Heart right ventricle (tissue), 16 donors: ENCODE data around the gene ANO9. TPM values are rescaled to one million over a fixed set of nuclear protein-coding genes. Genes with fewer than 3 reads are reported as not detected.
"Not testable (repeated sequence)": the region's sequence is repeated elsewhere in the genome, so short reads cannot be mapped to it uniquely, and the experiment has no call there.

Experiments
- ATAC-seq, 8 donors: fragments of 200-7000 bp; cut with Tn5 transposase; one replicate each; pipeline ENCODE4 v1.9.1; 2020; ENCODE audit warnings: mild to moderate bottlenecking in 8 of 8, moderate library complexity in 8 of 8, moderate number of reproducible peaks in 1 of 8
- DNase-seq, 2 donors: peaks; one replicate each; pipeline ENCODE4 v3.0.0-alpha.2; 2020
- H3K27ac ChIP-seq, 10 donors: fragments of 200-600 bp; sonication (generic) in 2 of 10; one replicate each; pipeline versions ENCODE4 v1.5.0 to v1.8.0; 2020 to 2022; ENCODE audit warnings: mild to moderate bottlenecking in 3 of 10
- H3K27me3 ChIP-seq, 7 donors: fragments of 200-600 bp; one replicate each; pipeline ENCODE4 v1.8.0; 2021 to 2022; ENCODE audit warnings: mild to moderate bottlenecking in 2 of 7
- H3K36me3 ChIP-seq, 9 donors: fragments of 200-600 bp; sonication (generic) in 1 of 9; one replicate each; pipeline versions ENCODE4 v1.5.0 to v1.8.0; 2020 to 2022; ENCODE audit warnings: mild to moderate bottlenecking in 2 of 9
- H3K4me1 ChIP-seq, 9 donors: fragments of 200-600 bp; sonication (generic) in 1 of 9; one replicate each; pipeline versions ENCODE4 v1.5.0 to v1.8.0; 2020 to 2022; ENCODE audit warnings: mild to moderate bottlenecking in 4 of 9
- H3K4me3 ChIP-seq, 10 donors: fragments of 200-600 bp; sonication (generic) in 2 of 10; one replicate each; pipeline versions ENCODE4 v1.5.0 to v1.8.0; 2020 to 2022; ENCODE audit warnings: mild to moderate bottlenecking in 7 of 10, moderate library complexity in 2 of 10
- H3K9me3 ChIP-seq, 11 donors: fragments of 200-600 bp in 10 of 11; sonication (generic) in 2 of 11; one replicate each; pipeline versions ENCODE4 v1.5.0 to v1.8.0; 2013 to 2022; ENCODE audit warnings: mild to moderate bottlenecking in 2 of 11, control low read depth in 1 of 11, moderate library complexity in 1 of 11
- CTCF ChIP-seq, 9 donors: fragments of 200-600 bp; sonication (generic) in 2 of 9; IDR thresholded peaks; one replicate each; pipeline versions ENCODE4 v1.5.0 to v1.8.0; 2021 to 2022; ENCODE audit warnings: antibody characterized with exemption in 9 of 9, mild to moderate bottlenecking in 5 of 9, moderate library complexity in 1 of 9
- WGBS, 2 donors: extraction: QIAGEN DNeasy Blood & Tissue Kit; methylation state at CpG; one replicate each; pipeline ENCODE4 v1.1.7; 2013; ENCODE audit warnings: inconsistent platforms in 1 of 2; 5-methylcytosine and 5-hydroxymethylcytosine counted together
- intact Hi-C, 10 donors: fragments of 100-400 bp; cut with DNase I; formaldehyde crosslinking; loops; one replicate each; pipeline versions ENCODE4 v1.11.1 to v1.14.2; 2022
- polyA plus RNA-seq, 2 donors: library from polyadenylated mRNA; stranded (reverse); fragments of 200-250 nt; gene quantifications; one replicate each; pipeline ENCODE4 v1.2.3, GENCODE V29; 2013
- total RNA-seq, 10 donors: library from RNA; stranded (reverse); fragmentation: NEBNext Ultra II Directional in 3 of 10; extraction: Animal tissue kit (Norgen Biotek cat#: 25700) in 3 of 10; gene quantifications; one replicate each; pipeline versions ENCODE4 v1.2.1 to v1.2.4, GENCODE V29; 2021 to 2023
- donor health status: Arrhythmogenic right ventricular cardiomyopathy.
- donor health status: ischemic (EF 13 %, LVEDD 7.1; RV severe dilation, severe dysfunction).
- donor health status: healthy with polysubstance abuse.
- donor health status: DM: no; HTN: yes; CAD: no.
- donor health status: DM: no; HTN: no; CAD: no.
- donor health status: ischemic (EF 25% LVEDD 6.9; RV normal size, moderate dysfunction).
- donor health status: ischemic (EF 25% LVEDD 5.7; RV mildly dilated, moderate dysfunction).
- donor health status: healthy.
- donor health status: DM: yes; HTN: yes; CAD: no.
- donor health status: Ischemic cardiomyopathy.
- donor health status: ischemic (EF 35%, LVEDD 5.7; RV mildly dilated, moderate dysfunction).
- donor health status: nonischemic (EF 11% LVEDD 7.7; RV severe dilation, severe dysfunction).
- donor health status: DM: yes; HTN: yes; CAD: no.
- donor health status: PGD.
- donor health status: ischemic (EF 29% LVEDD 5.4; RV normal size, mild dysfunction).
- donor health status: nonischemic (EF 23%, LVEDD 6.1; RV moderate dilation, normal function).

Gene ANO9
- total and polyA plus RNA-seq, 12 donors: 0.05 to 2.3 (median 0.19) TPM; not detected in 4

GRCh38 chr11:390175-390574, 51.6 kb downstream of the ANO9 start:
- TF ChIP-seq CTCF (IDR thresholded peaks at IDR 0.05): no peak
- H3K27me3 ChIP-seq: peaks cover 0 to 35% (median 17%) of the 10 kb centered on the region in 7 donors
- intact Hi-C loops: loop anchor here in 1 of 10 donors (10.0 kb wide), 1 partner anchor 125 kb away; no protein-coding TSS in a partner anchor
- H3K27ac ChIP-seq: no peak overlapping the region
- 60 to 63% methylated on average over 8 of the region's 11 CpGs for WGBS, 2 donors
- H3K4me3 ChIP-seq: no peak overlapping the region
- H3K4me1 ChIP-seq: peaks cover 0 to 5% (median 0%) of the 10 kb centered on the region in 9 donors
- H3K36me3 ChIP-seq: no peaks in the 10 kb centered on the region
- peaks cover 0 to 18% (median 8%) of the 10 kb centered on the region in 11 donors for H3K9me3 ChIP-seq
- no peak for ATAC-seq
- DNase-seq: no peak

GRCh38 chr11:389369-389768, 52.4 kb downstream of the ANO9 start:
- H3K4me3 ChIP-seq, H3K36me3 ChIP-seq, ATAC-seq, intact Hi-C loops, H3K27ac ChIP-seq, DNase-seq, H3K4me1 ChIP-seq: not testable (repeated sequence)
- Histone ChIP-seq H3K9me3 (peaks cover 0 to 18% (median 8%) of the 10 kb centered on the region in 11 donors), H3K27me3 (peaks cover 0 to 27% (median 17%) of the 10 kb centered on the region in 7 donors)
- 77 to 80% methylated on average over 17 of the region's 17 CpGs for WGBS, 2 donors

- Histone ChIP-seq H3K4me3 (no peak overlapping the region), H3K27ac (no peak overlapping the region), H3K27me3 (peaks cover 0 to 14% (median 8%) of the 10 kb centered on the region in 7 donors), H3K36me3 (no peaks in the 10 kb centered on the region), H3K9me3 (peaks cover 0 to 18% (median 8%) of the 10 kb centered on the region in 11 donors), H3K4me1 (no peaks in the 10 kb centered on the region)
- intact Hi-C loops: no loop called here
- WGBS, 2 donors: 60 to 62% methylated on average over 4 of the region's 4 CpGs
- ATAC-seq (no peak), DNase-seq (no peak)
- TF ChIP-seq CTCF (IDR thresholded peaks at IDR 0.05): no peak
Observed at GRCh38 chr11:387193-387793, 54.5 kb downstream of the ANO9 start.

GRCh38 chr11:386483-386882, 55.3 kb downstream of the ANO9 start:
- Histone ChIP-seq H3K27me3 (peaks cover 0 to 19% (median 6%) of the 10 kb centered on the region in 7 donors), H3K27ac (no peak overlapping the region), H3K9me3 (peaks cover 0 to 18% (median 8%) of the 10 kb centered on the region in 11 donors), H3K4me3 (no peak overlapping the region), H3K36me3 (no peaks in the 10 kb centered on the region), H3K4me1 (no peaks in the 10 kb centered on the region)
- WGBS, 2 donors: 87 to 90% methylated on average over 6 of the region's 6 CpGs
- intact Hi-C loops: no loop called here
- DNase-seq (no peak), ATAC-seq (no peak)
- TF ChIP-seq CTCF (IDR thresholded peaks at IDR 0.05): no peak
